ENCODE data around the gene FOXJ3. TPM values are rescaled to one million over a fixed set of nuclear protein-coding genes. Genes with fewer than 3 reads are reported as not detected.

FOXJ3 gene
- total and polyA plus RNA-seq, 2 of the 13 experiments (the other 11 are each of a cell fraction or from before 2014, with no cell fraction given) = 16.6 to 48.5 TPM

- TF ChIP-seq MAF1 (CRISPR knock-in tag; IDR thresholded peaks at IDR 0.05; ENCODE audit: borderline replicate concordance) = no peak
- TF ChIP-seq U2AF1 (optimal IDR thresholded peaks at IDR 0.05; ENCODE audit: low read depth, low read length) = no peak
- no peak for TF ChIP-seq ZSCAN12 (CRISPR knock-in tag; IDR thresholded peaks at IDR 0.05)
- TF ChIP-seq ATF5 (CRISPR knock-in tag; IDR thresholded peaks at IDR 0.05; ENCODE audit: low read depth) = no peak
- TF ChIP-seq HNF1A (IDR thresholded peaks at IDR 0.05; ENCODE audit: low read depth) = no peak
- TF ChIP-seq HNF1A (CRISPR knock-in tag; IDR thresholded peaks at IDR 0.05; ENCODE audit: borderline replicate concordance) = peak; percentile 35; the same call in 1 of the 2 replicates
- no peak for TF ChIP-seq SMC3 (IDR thresholded peaks at IDR 0.05; ENCODE audit: low read length)
- no peak for TF ChIP-seq ZNF235 (CRISPR knock-in tag; IDR thresholded peaks at IDR 0.05; ENCODE audit: borderline replicate concordance)
- no peak for TF ChIP-seq ZNF614 (CRISPR knock-in tag; IDR thresholded peaks at IDR 0.05; ENCODE audit: borderline replicate concordance)
- no peak for TF ChIP-seq SOX13 (IDR thresholded peaks at IDR 0.05)
- TF ChIP-seq SOX13 (CRISPR knock-in tag; conservative IDR thresholded peaks at IDR 0.05 in 1 of 2, IDR thresholded peaks at IDR 0.05 in 1 of 2) = peak in 1 of 2 experiments; percentile 44; a peak in 1 of 4 replicates
- TF ChIP-seq ZNF569 (CRISPR knock-in tag; IDR thresholded peaks at IDR 0.05; ENCODE audit: borderline replicate concordance) = no peak
- TF ChIP-seq HHEX (CRISPR knock-in tag; IDR thresholded peaks at IDR 0.05) = no peak
- no peak for TF ChIP-seq CEBPG (CRISPR knock-in tag; IDR thresholded peaks at IDR 0.05)
- TF ChIP-seq HNF4A (CRISPR knock-in tag; IDR thresholded peaks at IDR 0.05) = 0 out of 2 replicates have a peak, but pooled peaks have one; percentile 9
- no peak for TF ChIP-seq NFKB2 (CRISPR knock-in tag; IDR thresholded peaks at IDR 0.05; ENCODE audit: borderline replicate concordance)
- TF ChIP-seq ZNF292 (CRISPR knock-in tag; IDR thresholded peaks at IDR 0.05; ENCODE audit: borderline replicate concordance, low read depth) = peak; percentile 55; the same call in 1 of the 2 replicates
- no peak for TF ChIP-seq ZNF792 (CRISPR knock-in tag; IDR thresholded peaks at IDR 0.05)
- no peak for TF ChIP-seq NR2F6 (IDR thresholded peaks at IDR 0.05)
- TF ChIP-seq NR2F6 (CRISPR knock-in tag; IDR thresholded peaks at IDR 0.05) = peak; percentile 37; the same call in 1 of the 2 replicates
- TF ChIP-seq ZNF761 (CRISPR knock-in tag; conservative IDR thresholded peaks at IDR 0.05) = no peak
- no peak for TF ChIP-seq ARHGAP35 (CRISPR knock-in tag; IDR thresholded peaks at IDR 0.05; ENCODE audit: borderline replicate concordance)
- no peak for TF ChIP-seq ARNT2 (CRISPR knock-in tag; IDR thresholded peaks at IDR 0.05; ENCODE audit: low read depth)
- TF ChIP-seq BCL3 (CRISPR knock-in tag; IDR thresholded peaks at IDR 0.05) = no peak
- TF ChIP-seq PAWR (CRISPR knock-in tag; IDR thresholded peaks at IDR 0.05; ENCODE audit: borderline replicate concordance) = no peak
- TF ChIP-seq TAF15 (IDR thresholded peaks at IDR 0.05; ENCODE audit: low read depth, low read length, poor library complexity, severe bottlenecking) = no peak
- TF ChIP-seq NFE2 (CRISPR knock-in tag; IDR thresholded peaks at IDR 0.05) = no peak
Observed at GRCh38 chr1:42165511-42166210, 169.4 kb downstream of the FOXJ3 start (continued).
